ENCODE results near the gene VASH2.
A peak's percentile ranks its signal among the peaks of the same experiment; 100 is the strongest.
"Not testable (repeated sequence)": the region's sequence is repeated elsewhere in the genome, so short reads cannot be mapped to it uniquely, and the experiment has no call there.

VASH2 gene

GRCh38 chr1:212959266-212960220, 9.2 kb downstream of the VASH2 start:
- DNase-seq, result no peak

DNA sequence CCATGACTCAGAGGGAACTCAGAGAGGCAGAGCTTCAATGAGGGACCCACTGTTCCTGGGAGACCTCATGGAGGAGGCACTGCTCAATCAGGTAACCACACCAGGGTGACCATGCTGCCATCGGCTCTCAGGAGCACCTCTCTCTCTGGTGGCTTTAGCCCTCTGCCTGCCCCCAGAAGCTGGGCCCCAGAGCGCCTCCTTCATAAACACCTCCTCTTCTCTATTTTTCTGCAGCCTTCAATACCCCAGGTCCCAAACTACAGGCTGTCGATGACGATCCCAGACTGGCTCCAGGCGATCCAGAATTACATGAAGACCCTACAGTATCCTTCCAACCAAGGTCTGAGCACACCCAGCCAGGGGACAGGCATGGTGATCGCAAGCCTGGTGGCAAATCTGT, 10.6 kb downstream of the VASH2 start:
- DNase-seq, result no peak

GRCh38 chr1:212962509-212962908, 12.2 kb downstream of the VASH2 start:
- no peak for DNase-seq

DNA sequence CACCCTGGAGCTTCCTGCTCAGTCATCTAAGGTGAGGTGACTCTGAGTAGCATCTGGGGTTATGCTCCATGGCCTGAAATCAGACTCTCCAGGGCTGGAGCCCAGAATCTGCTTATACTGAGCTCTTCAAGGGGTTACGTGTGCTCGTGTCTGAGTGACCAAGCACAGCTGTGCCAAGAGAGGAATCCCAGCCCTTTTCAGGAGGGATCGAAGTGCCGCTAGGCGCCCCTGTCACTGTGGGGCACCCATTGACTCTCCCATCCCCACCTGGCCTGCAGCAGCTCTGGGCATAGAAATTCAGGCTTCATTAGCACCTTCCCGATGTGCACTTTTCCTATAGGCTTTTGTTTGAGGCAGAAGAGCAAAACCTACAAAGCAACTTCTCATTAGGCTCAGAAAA, 13.8 kb downstream of the VASH2 start:
- no peak for DNase-seq

GRCh38 chr1:212964993-212965392, 14.7 kb downstream of the VASH2 start:
- not testable (repeated sequence) for DNase-seq

DNA sequence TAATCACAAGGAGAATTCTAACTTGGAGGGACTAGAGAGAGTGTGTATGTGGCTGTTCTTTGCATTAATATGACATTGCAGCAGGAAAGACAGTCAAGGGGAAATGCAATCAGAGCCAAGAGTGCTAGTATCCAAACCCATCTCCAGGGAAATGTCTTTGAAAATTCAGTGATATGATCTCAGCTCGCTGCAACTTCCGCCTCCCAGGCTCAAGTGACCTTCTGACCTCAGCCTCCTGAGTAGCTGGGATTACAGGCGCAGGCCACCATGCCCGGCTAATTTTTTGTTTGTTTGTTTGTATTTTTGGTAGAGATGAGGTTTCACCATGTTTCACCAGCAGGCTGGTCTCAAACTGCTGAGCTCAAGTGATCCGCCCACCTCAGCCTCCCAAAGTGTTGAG, 16.3 kb downstream of the VASH2 start:
- DNase-seq, result no peak

- peak; percentile 44 for DNase-seq
Observed at GRCh38 chr1:212967801-212968200, 17.5 kb downstream of the VASH2 start.

- peak; percentile 12 for DNase-seq
Observed at GRCh38 chr1:212968368-212968863, 18.1 kb downstream of the VASH2 start.

DNA sequence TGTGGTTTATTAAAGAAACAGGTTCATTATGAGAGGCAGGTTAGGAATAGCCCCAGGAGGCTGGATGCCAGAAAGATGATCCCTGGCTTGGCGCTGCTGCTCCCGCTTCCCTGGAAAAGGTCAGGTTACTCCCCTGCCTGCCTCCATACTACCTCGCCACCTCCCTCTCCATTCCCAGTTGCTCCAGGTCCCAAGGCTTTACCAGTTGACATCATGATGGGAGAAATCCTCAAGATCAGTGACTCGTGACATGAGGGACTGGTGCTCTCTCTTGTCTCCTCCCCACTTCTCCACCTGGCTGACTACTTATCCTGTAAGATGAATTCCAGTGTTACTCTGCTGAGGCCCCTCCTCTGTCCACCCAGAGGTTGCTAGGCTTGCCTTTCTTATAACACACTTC, 19.7 kb downstream of the VASH2 start:
- DNase-seq, result no peak

DNA sequence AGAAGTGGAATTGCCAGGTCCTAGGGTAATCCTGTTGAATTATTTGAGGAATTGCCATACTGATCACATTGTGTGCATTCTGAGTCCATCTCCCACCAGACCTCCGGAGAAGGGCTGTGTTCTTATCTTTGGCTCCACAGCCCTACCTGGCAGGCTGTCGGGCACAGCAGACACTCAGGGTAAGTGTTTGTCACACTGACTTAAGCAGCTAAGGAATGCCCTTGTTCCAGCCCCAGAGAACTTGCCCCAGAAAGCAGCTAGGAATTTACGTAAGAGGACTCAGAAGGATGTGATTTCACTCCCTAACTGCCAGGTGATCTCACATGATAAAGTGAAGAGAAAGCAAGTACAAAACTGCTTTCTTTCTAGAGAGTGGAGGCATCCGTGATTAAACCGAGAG, 21.0 kb downstream of the VASH2 start:
- no peak for DNase-seq

GRCh38 chr1:212973426-212973825, 23.1 kb downstream of the VASH2 start:
- no peak for DNase-seq

DNA sequence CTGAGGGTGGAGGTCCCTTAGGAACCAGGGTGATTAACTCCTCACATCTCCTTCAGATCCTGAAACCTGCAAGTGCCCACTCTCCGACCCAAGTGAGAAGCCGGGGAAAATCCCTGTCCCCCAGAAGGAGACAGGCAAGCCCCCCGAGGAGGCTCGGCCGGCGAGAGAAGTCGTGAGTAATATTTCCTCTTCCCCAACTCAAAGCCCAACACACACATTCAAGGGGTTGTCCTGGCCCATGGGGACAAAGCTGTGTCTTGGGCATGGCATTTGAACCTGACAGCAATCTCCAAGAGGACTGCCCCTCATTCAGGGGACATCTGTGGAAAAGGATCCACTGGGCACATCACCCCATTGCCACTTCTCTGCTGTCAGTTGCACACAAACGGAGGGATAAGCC, 23.6 kb downstream of the VASH2 start:
- DNase-seq, result no peak

DNA sequence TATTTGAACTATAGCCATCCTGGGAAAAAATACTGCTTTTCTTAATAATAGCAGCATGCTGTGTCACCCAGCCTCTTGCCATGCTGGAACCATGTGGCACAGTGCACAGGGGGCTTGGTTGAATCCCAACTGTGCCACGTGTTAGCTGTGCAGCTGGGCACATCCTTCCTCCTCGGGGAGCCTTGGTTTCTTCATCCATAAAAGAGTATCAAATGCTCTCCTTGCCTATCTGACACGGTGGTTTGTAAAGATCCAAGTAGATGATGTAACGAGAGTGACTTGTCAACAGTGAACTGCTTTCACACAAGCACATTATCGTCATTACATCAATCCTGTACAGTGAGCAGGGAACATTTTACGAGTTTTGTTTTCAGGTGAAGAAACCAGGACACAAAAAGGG, 24.4 kb downstream of the VASH2 start:
- no peak for DNase-seq

DNA sequence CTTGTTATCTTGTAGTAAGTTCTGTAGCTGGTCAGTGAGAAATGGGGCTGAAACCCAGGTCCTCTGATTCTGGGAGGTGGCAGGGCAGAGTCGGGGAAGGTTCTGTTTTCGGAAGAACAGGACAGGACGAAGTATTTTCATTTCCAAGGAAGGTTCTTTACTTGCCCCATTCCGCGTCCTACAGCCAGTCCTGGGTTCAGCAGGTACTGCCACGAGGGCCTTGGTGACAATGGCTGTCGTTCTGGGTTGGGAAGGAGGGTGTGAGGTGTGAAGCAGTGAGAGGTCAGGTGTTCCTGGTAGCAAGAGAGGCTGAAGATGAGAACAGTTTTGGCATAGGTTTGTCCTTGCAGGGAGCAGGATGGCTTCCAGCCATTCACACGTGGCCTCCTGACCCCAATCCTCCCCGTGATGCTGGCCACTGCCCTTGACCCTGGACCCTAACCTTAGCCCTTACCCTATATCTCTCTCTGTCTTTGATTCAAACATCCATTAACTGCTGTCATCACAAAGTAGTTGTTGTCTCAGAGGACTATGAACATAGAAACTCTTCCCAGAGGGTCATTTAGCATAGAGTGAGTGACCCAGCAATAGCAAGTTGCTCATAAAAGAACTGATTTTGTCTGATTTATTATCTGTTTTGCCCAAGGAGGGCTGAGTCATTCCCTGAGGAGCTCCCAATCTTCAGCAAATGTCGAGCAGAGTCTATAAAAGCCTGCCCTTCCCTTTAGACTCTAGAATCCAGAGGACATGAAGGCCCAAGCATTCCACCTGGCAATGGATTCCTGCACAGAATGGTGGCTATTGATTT, 25.0 kb downstream of the VASH2 start:
- no peak for DNase-seq

GRCh38 chr1:212976586-212976985, 26.2 kb downstream of the VASH2 start:
- DNase-seq, result no peak

DNA sequence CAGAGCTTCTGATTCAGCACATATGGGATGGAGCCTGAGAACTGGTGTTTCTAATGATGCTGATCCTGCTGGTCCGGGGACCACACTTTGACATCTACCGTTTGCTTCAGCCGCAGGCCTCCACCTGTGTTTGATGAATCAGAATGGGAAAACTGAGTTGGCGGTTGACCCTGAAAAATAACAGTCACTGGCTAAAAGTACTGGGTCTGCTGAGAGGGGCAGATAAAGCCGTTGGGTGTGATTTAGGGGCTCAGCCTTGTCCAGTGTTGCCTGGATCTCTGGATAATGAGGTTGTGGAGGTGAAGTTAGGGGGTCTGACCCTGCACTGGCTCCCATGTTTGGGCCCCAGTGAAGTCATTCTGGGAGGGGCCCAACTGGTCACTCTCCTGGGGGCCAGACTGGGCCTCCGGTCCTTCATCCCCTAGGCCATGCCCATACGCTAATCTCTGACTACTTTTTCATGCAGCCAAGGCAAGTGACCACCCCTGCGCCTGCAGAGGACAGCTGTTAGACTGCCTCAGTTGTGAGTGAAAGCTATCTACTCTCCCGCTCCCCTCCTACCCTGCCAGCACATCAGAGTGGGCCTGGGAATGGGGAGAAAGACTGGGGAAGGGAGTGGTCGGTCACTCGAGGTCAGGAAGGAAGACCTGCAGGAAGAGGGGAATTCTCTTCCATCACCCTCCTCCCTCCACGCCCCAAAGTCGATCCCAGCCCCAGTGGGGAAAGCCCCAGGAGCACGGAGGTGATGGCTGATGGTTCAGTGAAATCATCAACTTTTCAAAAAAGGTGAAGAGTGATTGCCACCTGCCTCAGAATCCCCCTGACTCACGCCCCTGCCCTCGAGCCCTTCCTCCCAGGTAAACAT, 27.7 kb downstream of the VASH2 start:
- DNase-seq, result no peak

GRCh38 chr1:212979340-212980122, 29.2 kb downstream of the VASH2 start:
- no peak for DNase-seq

DNA sequence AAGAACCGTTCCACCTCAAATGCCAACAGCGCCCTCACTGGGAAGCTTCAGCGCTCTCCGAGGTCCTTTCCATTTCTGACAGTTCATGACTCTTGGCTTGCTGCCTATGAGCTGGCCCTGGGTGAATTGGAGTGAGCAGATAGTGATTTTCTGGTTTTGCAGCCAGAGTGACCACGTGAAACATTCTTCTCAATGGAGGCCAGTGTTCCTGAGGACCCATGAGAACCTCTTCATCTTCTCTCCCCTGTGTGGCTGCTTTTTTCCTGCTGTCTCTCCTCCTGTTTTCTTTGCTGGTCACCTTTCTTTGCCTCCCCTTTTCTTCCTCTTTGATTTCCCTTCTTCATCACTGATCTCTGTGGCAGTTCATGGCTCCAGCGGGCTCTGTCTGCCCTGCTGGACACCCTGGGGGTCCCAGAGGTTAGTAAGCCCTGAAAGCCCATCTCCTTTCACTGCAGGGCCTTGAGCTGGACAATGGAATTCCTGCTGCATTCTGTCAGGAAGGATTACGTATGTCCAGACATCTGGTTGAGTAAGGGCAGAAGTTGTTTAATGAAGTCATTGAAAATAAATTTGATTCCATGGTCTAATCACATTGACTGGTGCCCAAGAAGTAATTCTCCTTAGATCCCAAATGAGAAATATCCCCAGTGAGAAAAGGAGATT, 29.9 kb downstream of the VASH2 start:
- no peak for DNase-seq

DNA sequence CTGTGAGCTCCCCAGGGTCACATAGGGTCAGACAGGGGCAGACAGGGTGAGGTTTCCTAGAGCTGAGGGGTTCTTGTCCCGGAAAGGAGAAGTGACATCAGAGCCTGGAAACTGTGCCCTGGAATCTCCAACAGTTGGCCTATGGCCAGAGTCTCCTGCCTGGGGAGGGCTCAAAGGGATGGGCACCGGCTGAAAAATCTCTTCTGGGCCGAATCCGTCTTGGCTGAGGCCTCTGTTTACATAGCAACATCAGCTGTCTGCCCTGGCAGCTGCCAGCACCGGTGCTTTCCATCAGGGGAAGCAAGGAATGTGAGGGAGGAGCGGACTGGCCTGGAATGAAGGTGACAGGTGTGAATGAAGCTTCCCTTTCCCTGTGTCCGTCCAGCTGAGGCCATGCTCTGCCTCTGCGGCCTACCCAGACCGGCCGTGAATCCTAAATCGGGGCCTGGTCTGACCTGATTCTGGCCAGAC, 30.7 kb downstream of the VASH2 start:
- DNase-seq, result peak; percentile 78

DNA sequence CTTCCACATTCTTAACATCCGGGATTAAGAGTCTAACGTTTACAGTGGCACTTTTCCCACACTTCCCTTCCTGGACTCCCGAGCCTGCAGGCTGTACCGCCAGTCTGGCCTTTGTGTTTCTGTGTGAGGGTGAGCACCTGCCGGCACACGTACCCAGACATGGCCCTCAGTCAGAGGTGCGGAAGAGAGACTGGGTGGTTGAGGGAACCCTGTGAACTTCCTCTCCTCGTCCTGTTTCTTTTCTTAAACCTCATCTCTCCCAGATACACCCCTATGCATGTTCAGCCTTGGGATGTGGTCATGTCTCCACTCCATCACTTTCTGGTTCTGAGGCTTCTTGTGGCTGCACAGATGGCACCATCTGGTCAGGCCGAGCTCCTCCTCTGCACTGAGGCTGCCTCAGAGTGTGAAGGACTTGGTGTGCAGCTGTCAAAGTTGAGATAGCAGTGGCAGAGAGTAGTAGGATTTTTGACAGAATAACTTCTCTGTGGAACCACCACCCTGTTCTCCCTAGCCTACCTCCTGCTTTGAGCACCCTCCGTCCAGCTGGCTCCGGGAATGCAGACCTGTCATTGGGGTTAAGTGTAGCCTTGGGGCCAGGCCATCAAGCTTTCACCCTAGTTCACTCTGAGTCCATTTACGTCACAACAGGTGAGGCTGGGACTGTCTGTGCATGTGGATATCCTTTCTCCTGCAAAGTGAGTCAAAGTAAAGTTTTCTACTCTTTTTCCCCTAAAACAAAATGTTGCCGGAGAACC, 31.4 kb downstream of the VASH2 start:
- DNase-seq, result peak; percentile 56
